ENCODE measurements around the gene UGGT2.

UGGT2 gene

GRCh38 chr13:95926231-95926630 lies 127.0 kb downstream of the UGGT2 start:
- no peak for DNase-seq (ENCODE audit: low spot score)
- H3K9me3 Mint-ChIP-seq, result peaks cover 13% of the 10 kb centered on the region
- H3K27me3 Mint-ChIP-seq (ENCODE audit: low read depth), result no peaks in the 10 kb centered on the region
- no peak overlapping the region for H3K27ac Mint-ChIP-seq
- peaks cover 1% of the 10 kb centered on the region for H3K36me3 Mint-ChIP-seq (ENCODE audit: low read depth)
- no peak overlapping the region for H3K4me3 Mint-ChIP-seq
- no peaks in the 10 kb centered on the region for H3K4me1 Mint-ChIP-seq (ENCODE audit: low read depth)

GRCh38 chr13:95924389-95924994 lies 128.7 kb downstream of the UGGT2 start:
- Mint-ChIP-seq H3K27ac (no peak overlapping the region), H3K36me3 (ENCODE audit: low read depth) (no peaks in the 10 kb centered on the region), H3K27me3 (ENCODE audit: low read depth) (no peaks in the 10 kb centered on the region), H3K4me3 (no peak overlapping the region), H3K9me3 (peaks cover 3% of the 10 kb centered on the region), H3K4me1 (ENCODE audit: low read depth) (no peaks in the 10 kb centered on the region)
- DNase-seq (ENCODE audit: low spot score), result no peak

- Mint-ChIP-seq H3K4me3 (no peak overlapping the region), H3K27ac (no peak overlapping the region), H3K36me3 (ENCODE audit: low read depth) (no peaks in the 10 kb centered on the region), H3K27me3 (ENCODE audit: low read depth) (no peaks in the 10 kb centered on the region), H3K4me1 (ENCODE audit: low read depth) (no peaks in the 10 kb centered on the region), H3K9me3 (no peaks in the 10 kb centered on the region)
- DNase-seq (ENCODE audit: low spot score), result no peak
Measured at GRCh38 chr13:95921485-95921884, 131.7 kb downstream of the UGGT2 start.

GRCh38 chr13:95920485-95920884 lies 132.7 kb downstream of the UGGT2 start:
- no peak for DNase-seq (ENCODE audit: low spot score)
- Mint-ChIP-seq H3K27me3 (ENCODE audit: low read depth) (no peaks in the 10 kb centered on the region), H3K9me3 (no peaks in the 10 kb centered on the region), H3K4me1 (ENCODE audit: low read depth) (no peaks in the 10 kb centered on the region), H3K36me3 (ENCODE audit: low read depth) (no peaks in the 10 kb centered on the region), H3K27ac (no peak overlapping the region), H3K4me3 (no peak overlapping the region)

- H3K9me3 Mint-ChIP-seq, result peaks cover 5% of the 10 kb centered on the region
- H3K4me1 Mint-ChIP-seq (ENCODE audit: low read depth), result no peaks in the 10 kb centered on the region
- H3K27me3 Mint-ChIP-seq (ENCODE audit: low read depth), result no peaks in the 10 kb centered on the region
- no peak for DNase-seq (ENCODE audit: low spot score)
- no peak overlapping the region for H3K4me3 Mint-ChIP-seq
- H3K36me3 Mint-ChIP-seq (ENCODE audit: low read depth), result no peaks in the 10 kb centered on the region
- no peak overlapping the region for H3K27ac Mint-ChIP-seq
Measured at GRCh38 chr13:95918860-95919259, 134.3 kb downstream of the UGGT2 start.

- H3K4me1 Mint-ChIP-seq (ENCODE audit: low read depth), result no peaks in the 10 kb centered on the region
- DNase-seq (ENCODE audit: low spot score), result no peak
- no peaks in the 10 kb centered on the region for H3K36me3 Mint-ChIP-seq (ENCODE audit: low read depth)
- no peak overlapping the region for H3K4me3 Mint-ChIP-seq
- H3K27ac Mint-ChIP-seq, result no peak overlapping the region
- peaks cover 8% of the 10 kb centered on the region for H3K9me3 Mint-ChIP-seq
- no peaks in the 10 kb centered on the region for H3K27me3 Mint-ChIP-seq (ENCODE audit: low read depth)
Measured at GRCh38 chr13:95914991-95915501, 138.2 kb downstream of the UGGT2 start.

GRCh38 chr13:95906999-95907398 lies 146.2 kb downstream of the UGGT2 start:
- Mint-ChIP-seq H3K36me3 (ENCODE audit: low read depth) (no peaks in the 10 kb centered on the region), H3K27ac (no peak overlapping the region), H3K4me1 (ENCODE audit: low read depth) (no peaks in the 10 kb centered on the region), H3K4me3 (no peak overlapping the region), H3K27me3 (ENCODE audit: low read depth) (no peaks in the 10 kb centered on the region), H3K9me3 (peaks cover 21% of the 10 kb centered on the region)
- DNase-seq (ENCODE audit: low spot score), result no peak

- DNase-seq (ENCODE audit: low spot score), result no peak
- Mint-ChIP-seq H3K9me3 (peaks cover 21% of the 10 kb centered on the region), H3K27ac (no peak overlapping the region), H3K4me3 (no peak overlapping the region), H3K4me1 (ENCODE audit: low read depth) (no peaks in the 10 kb centered on the region), H3K36me3 (ENCODE audit: low read depth) (no peaks in the 10 kb centered on the region), H3K27me3 (ENCODE audit: low read depth) (no peaks in the 10 kb centered on the region)
Measured at GRCh38 chr13:95903569-95903968, 149.6 kb downstream of the UGGT2 start.

GRCh38 chr13:95902741-95903140 lies 150.5 kb downstream of the UGGT2 start:
- no peaks in the 10 kb centered on the region for H3K27me3 Mint-ChIP-seq (ENCODE audit: low read depth)
- no peaks in the 10 kb centered on the region for H3K4me1 Mint-ChIP-seq (ENCODE audit: low read depth)
- no peaks in the 10 kb centered on the region for H3K36me3 Mint-ChIP-seq (ENCODE audit: low read depth)
- no peak overlapping the region for H3K4me3 Mint-ChIP-seq
- DNase-seq (ENCODE audit: low spot score), result no peak
- H3K9me3 Mint-ChIP-seq, result peaks cover 15% of the 10 kb centered on the region
- no peak overlapping the region for H3K27ac Mint-ChIP-seq

GRCh38 chr13:95898256-95898655 lies 154.9 kb downstream of the UGGT2 start:
- no peaks in the 10 kb centered on the region for H3K9me3 Mint-ChIP-seq
- no peaks in the 10 kb centered on the region for H3K4me1 Mint-ChIP-seq (ENCODE audit: low read depth)
- H3K27me3 Mint-ChIP-seq (ENCODE audit: low read depth), result no peaks in the 10 kb centered on the region
- no peaks in the 10 kb centered on the region for H3K36me3 Mint-ChIP-seq (ENCODE audit: low read depth)
- H3K4me3 Mint-ChIP-seq, result no peak overlapping the region
- no peak overlapping the region for H3K27ac Mint-ChIP-seq
- DNase-seq (ENCODE audit: low spot score), result no peak

GRCh38 chr13:95896301-95896700 lies 156.9 kb downstream of the UGGT2 start:
- Mint-ChIP-seq H3K4me3 (no peak overlapping the region), H3K27ac (no peak overlapping the region), H3K9me3 (no peaks in the 10 kb centered on the region), H3K27me3 (ENCODE audit: low read depth) (no peaks in the 10 kb centered on the region), H3K4me1 (ENCODE audit: low read depth) (no peaks in the 10 kb centered on the region), H3K36me3 (ENCODE audit: low read depth) (no peaks in the 10 kb centered on the region)
- no peak for DNase-seq (ENCODE audit: low spot score)

- Mint-ChIP-seq H3K27ac (no peak overlapping the region), H3K27me3 (ENCODE audit: low read depth) (no peaks in the 10 kb centered on the region), H3K36me3 (ENCODE audit: low read depth) (no peaks in the 10 kb centered on the region), H3K9me3 (no peaks in the 10 kb centered on the region), H3K4me1 (ENCODE audit: low read depth) (no peaks in the 10 kb centered on the region), H3K4me3 (no peak overlapping the region)
- no peak for DNase-seq (ENCODE audit: low spot score)
Measured at GRCh38 chr13:95893861-95894260, 159.3 kb downstream of the UGGT2 start.

- H3K4me3 Mint-ChIP-seq, result no peak overlapping the region
- H3K4me1 Mint-ChIP-seq (ENCODE audit: low read depth), result no peaks in the 10 kb centered on the region
- no peaks in the 10 kb centered on the region for H3K9me3 Mint-ChIP-seq
- no peak overlapping the region for H3K27ac Mint-ChIP-seq
- H3K27me3 Mint-ChIP-seq (ENCODE audit: low read depth), result no peaks in the 10 kb centered on the region
- no peak for DNase-seq (ENCODE audit: low spot score)
- no peaks in the 10 kb centered on the region for H3K36me3 Mint-ChIP-seq (ENCODE audit: low read depth)
Measured at GRCh38 chr13:95882121-95882520, 171.1 kb downstream of the UGGT2 start.

GRCh38 chr13:95880331-95880730 lies 172.9 kb downstream of the UGGT2 start:
- Mint-ChIP-seq H3K36me3 (ENCODE audit: low read depth) (no peaks in the 10 kb centered on the region), H3K4me1 (ENCODE audit: low read depth) (no peaks in the 10 kb centered on the region)

GRCh38 chr13:95874286-95874685 lies 178.9 kb downstream of the UGGT2 start:
- Mint-ChIP-seq H3K4me1 (ENCODE audit: low read depth) (no peaks in the 10 kb centered on the region), H3K9me3 (no peaks in the 10 kb centered on the region), H3K36me3 (ENCODE audit: low read depth) (no peaks in the 10 kb centered on the region), H3K27ac (no peak overlapping the region), H3K27me3 (ENCODE audit: low read depth) (no peaks in the 10 kb centered on the region), H3K4me3 (no peak overlapping the region)
- no peak for DNase-seq (ENCODE audit: low spot score)

More at GRCh38 chr13:95880331-95880730, 172.9 kb downstream of the UGGT2 start:
- H3K9me3 Mint-ChIP-seq, result no peaks in the 10 kb centered on the region
- H3K27me3 Mint-ChIP-seq (ENCODE audit: low read depth), result no peaks in the 10 kb centered on the region
- H3K27ac Mint-ChIP-seq, result no peak overlapping the region
- no peak for DNase-seq (ENCODE audit: low spot score)
- H3K4me3 Mint-ChIP-seq, result no peak overlapping the region
